HepG2 (cell line): ENCODE results near the gene UTF1. TPM values are rescaled to one million over a fixed set of nuclear protein-coding genes. Genes with fewer than 3 reads are reported as not detected.

Experiments used
- BHLHE40 ChIP-seq: IDR thresholded peaks from 2 replicates; pipeline ENCODE4 v1.6.1; 2011; ENCODE audit warnings: low read length, improper control_type of control experiment
- CREM ChIP-seq, 2 experiments: sonication (generic) in 1 of 2; formaldehyde crosslinking in 1 of 2; IDR thresholded peaks; 2 replicates each; pipeline versions ENCODE4 v1.4.0 to v1.6.1; 2016 to 2020; ENCODE audit warnings: antibody characterized with exemption in 1 of 2, mild to moderate bottlenecking in 1 of 2, missing genetic modification reagents in 1 of 2
- EED ChIP-seq: sonication (generic); formaldehyde crosslinking; IDR thresholded peaks from 2 replicates; pipeline ENCODE4 v1.5.0; 2020; ENCODE audit warnings: mild to moderate bottlenecking, missing genetic modification reagents
- GTF3A ChIP-seq: sonication (generic); formaldehyde crosslinking; conservative IDR thresholded peaks from 2 replicates; pipeline ENCODE4 v1.4.0; 2020; ENCODE audit warnings: mild to moderate bottlenecking, missing genetic modification reagents
- NR2F1 ChIP-seq, 2 experiments: fragments of 450-650 bp in 1 of 2; formaldehyde crosslinking in 1 of 2; IDR thresholded peaks; 2 replicates each; pipeline versions ENCODE4 v1.5.0 to v1.6.1; 2016 to 2020; ENCODE audit warnings: mild to moderate bottlenecking in 1 of 2, missing compliant biosample characterization in 1 of 2, missing genetic modification reagents in 1 of 2, moderate library complexity in 1 of 2
- PHF5A ChIP-seq: IDR thresholded peaks from one replicate; pipeline ENCODE4 v1.6.1; 2018; ENCODE audit warnings: low read depth, missing genetic modification reagents; ENCODE audit not compliant: unreplicated experiment
- TBX3 ChIP-seq: fragments of 450-650 bp; IDR thresholded peaks from 2 replicates; pipeline ENCODE4 v1.6.1; 2017; ENCODE audit warnings: antibody characterized with exemption, mild to moderate bottlenecking, inconsistent platforms, borderline replicate concordance
- TEAD2 ChIP-seq: sonication (generic); formaldehyde crosslinking; IDR thresholded peaks from 2 replicates; pipeline ENCODE4 v1.9.0; 2021; ENCODE audit warnings: missing genetic modification reagents
- ZFP82 ChIP-seq: sonication (generic); formaldehyde crosslinking; IDR thresholded peaks from 2 replicates; pipeline ENCODE4 v1.5.1; 2020; ENCODE audit warnings: mild to moderate bottlenecking, missing genetic modification reagents, borderline replicate concordance
- ZNF776 ChIP-seq: sonication (generic); formaldehyde crosslinking; IDR thresholded peaks from 2 replicates; pipeline ENCODE4 v1.4.0; 2020; ENCODE audit warnings: mild to moderate bottlenecking, missing genetic modification reagents
- polyA plus RNA-seq, 8 experiments: library from polyadenylated mRNA; depleted of rRNA in 3 of 8; stranded (reverse) in 7 of 8; unstranded in 1 of 8; fragments of >200 nt; fragmentation: Illumina TruSeq in 4 of 8; extraction: Trizol in 4 of 8; gene quantifications; 2 replicates each; pipeline versions ENCODE4 v1.2.1 to v1.2.3, GENCODE V29; 2011 to 2016; ENCODE audit warnings: low read depth in 4 of 8, missing spikeins in 1 of 8, mixed read lengths in 1 of 8; ENCODE audit not compliant: insufficient read depth in 1 of 8
- total RNA-seq, 5 experiments: library from RNA; depleted of rRNA; stranded (reverse); fragments of >200 nt; fragmentation: Illumina TruSeq; extraction: Trizol; gene quantifications; 2 replicates each; pipeline ENCODE4 v1.2.3, GENCODE V29; 2016; ENCODE audit warnings: low read depth in 1 of 5
- TF ChIP-seq, protein P1 (sequence below): sonication (generic); IDR thresholded peaks from 2 replicates; pipeline ENCODE4 v1.6.1; 2016; ENCODE audit warnings: low read depth, borderline replicate concordance
- TF ChIP-seq, protein P2 (sequence below): sonication (generic); formaldehyde crosslinking; IDR thresholded peaks from 2 replicates; pipeline ENCODE4 v1.5.1; 2020; ENCODE audit warnings: mild to moderate bottlenecking, missing genetic modification reagents, moderate library complexity

UTF1 gene
- total and polyA plus RNA-seq, 2 of the 13 experiments (the other 11 are each of a cell fraction or from before 2014, with no cell fraction given), result not detected

GRCh38 chr10:133277993-133278576 lies 48.1 kb downstream of the UTF1 start (continued):
- peak; percentile 15; the same call in 1 of the 2 replicates for TF ChIP-seq CREM (IDR thresholded peaks at IDR 0.05)
- TF ChIP-seq CREM (CRISPR knock-in tag; IDR thresholded peaks at IDR 0.05), result no peak
- no peak for TF ChIP-seq TBX3
- TF ChIP-seq EED (CRISPR knock-in tag), result 0 out of 2 replicates have a peak, but pooled peaks have one; percentile 35
- no peak for TF ChIP-seq GTF3A (CRISPR knock-in tag)
- TF ChIP-seq, protein P1, sequence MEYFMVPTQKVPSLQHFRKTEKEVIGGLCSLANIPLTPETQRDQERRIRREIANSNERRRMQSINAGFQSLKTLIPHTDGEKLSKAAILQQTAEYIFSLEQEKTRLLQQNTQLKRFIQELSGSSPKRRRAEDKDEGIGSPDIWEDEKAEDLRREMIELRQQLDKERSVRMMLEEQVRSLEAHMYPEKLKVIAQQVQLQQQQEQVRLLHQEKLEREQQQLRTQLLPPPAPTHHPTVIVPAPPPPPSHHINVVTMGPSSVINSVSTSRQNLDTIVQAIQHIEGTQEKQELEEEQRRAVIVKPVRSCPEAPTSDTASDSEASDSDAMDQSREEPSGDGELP, result peak; percentile 86; the same call in 1 of the 2 replicates
- peak; percentile 59 to 69; a peak in 3 of 4 replicates for TF ChIP-seq NR2F1 (CRISPR knock-in tag; IDR thresholded peaks at IDR 0.05)
- no peak for TF ChIP-seq ZNF776
- TF ChIP-seq TEAD2 (CRISPR knock-in tag), result no peak
- no peak for TF ChIP-seq ZFP82 (CRISPR knock-in tag)
- TF ChIP-seq, protein P2, sequence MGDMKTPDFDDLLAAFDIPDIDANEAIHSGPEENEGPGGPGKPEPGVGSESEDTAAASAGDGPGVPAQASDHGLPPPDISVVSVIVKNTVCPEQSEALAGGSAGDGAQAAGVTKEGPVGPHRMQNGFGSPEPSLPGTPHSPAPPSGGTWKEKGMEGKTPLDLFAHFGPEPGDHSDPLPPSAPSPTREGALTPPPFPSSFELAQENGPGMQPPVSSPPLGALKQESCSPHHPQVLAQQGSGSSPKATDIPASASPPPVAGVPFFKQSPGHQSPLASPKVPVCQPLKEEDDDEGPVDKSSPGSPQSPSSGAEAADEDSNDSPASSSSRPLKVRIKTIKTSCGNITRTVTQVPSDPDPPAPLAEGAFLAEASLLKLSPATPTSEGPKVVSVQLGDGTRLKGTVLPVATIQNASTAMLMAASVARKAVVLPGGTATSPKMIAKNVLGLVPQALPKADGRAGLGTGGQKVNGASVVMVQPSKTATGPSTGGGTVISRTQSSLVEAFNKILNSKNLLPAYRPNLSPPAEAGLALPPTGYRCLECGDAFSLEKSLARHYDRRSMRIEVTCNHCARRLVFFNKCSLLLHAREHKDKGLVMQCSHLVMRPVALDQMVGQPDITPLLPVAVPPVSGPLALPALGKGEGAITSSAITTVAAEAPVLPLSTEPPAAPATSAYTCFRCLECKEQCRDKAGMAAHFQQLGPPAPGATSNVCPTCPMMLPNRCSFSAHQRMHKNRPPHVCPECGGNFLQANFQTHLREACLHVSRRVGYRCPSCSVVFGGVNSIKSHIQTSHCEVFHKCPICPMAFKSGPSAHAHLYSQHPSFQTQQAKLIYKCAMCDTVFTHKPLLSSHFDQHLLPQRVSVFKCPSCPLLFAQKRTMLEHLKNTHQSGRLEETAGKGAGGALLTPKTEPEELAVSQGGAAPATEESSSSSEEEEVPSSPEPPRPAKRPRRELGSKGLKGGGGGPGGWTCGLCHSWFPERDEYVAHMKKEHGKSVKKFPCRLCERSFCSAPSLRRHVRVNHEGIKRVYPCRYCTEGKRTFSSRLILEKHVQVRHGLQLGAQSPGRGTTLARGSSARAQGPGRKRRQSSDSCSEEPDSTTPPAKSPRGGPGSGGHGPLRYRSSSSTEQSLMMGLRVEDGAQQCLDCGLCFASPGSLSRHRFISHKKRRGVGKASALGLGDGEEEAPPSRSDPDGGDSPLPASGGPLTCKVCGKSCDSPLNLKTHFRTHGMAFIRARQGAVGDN (CRISPR knock-in tag), result peak; percentile 61; the same call in 1 of the 2 replicates
- no peak for TF ChIP-seq PHF5A (CRISPR knock-in tag)
- TF ChIP-seq BHLHE40, result peak; percentile 83
- TF ChIP-seq, all 625 proteins: peak for 47
